Fibroblast of the conjunctiva (primary cell): ENCODE results near the gene SGPP1.
"Not testable (repeated sequence)": the region's sequence is repeated elsewhere in the genome, so short reads cannot be mapped to it uniquely, and the experiment has no call there.

Experiments used
- DNase-seq: peaks from one replicate; pipeline ENCODE4 v3.0.0-alpha.2; 2010; ENCODE audit warnings: low read depth

Gene SGPP1, protein sequence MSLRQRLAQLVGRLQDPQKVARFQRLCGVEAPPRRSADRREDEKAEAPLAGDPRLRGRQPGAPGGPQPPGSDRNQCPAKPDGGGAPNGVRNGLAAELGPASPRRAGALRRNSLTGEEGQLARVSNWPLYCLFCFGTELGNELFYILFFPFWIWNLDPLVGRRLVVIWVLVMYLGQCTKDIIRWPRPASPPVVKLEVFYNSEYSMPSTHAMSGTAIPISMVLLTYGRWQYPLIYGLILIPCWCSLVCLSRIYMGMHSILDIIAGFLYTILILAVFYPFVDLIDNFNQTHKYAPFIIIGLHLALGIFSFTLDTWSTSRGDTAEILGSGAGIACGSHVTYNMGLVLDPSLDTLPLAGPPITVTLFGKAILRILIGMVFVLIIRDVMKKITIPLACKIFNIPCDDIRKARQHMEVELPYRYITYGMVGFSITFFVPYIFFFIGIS

GRCh38 chr14:63727736-63728728 lies at the start of gene SGPP1:
TSS of gene SGPP1 (minus strand) at chr14:63728065. CDS start at chr14:63727944, 121 bp downstream.
- DNase-seq, result peak; percentile 36

DNA sequence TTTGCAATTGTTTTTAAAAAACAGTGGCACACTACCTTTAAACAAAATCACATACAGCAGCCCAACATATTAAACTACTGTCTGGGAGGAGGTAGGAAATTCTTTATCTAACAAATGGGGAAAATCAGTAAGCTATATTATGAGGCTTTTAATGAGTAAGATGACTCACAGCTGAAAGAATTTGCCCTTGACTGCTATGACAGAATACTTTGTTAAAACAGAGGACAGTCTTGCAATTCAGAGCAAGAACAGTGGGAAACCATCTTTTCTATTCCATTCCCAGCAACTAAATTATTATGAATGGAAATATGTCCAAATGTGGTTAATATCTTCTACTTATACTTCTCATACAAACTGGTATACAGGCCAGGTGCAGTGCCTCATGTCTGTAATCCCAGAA lies 49.2 kb upstream of the SGPP1 start:
- DNase-seq, result peak; percentile 14

DNA sequence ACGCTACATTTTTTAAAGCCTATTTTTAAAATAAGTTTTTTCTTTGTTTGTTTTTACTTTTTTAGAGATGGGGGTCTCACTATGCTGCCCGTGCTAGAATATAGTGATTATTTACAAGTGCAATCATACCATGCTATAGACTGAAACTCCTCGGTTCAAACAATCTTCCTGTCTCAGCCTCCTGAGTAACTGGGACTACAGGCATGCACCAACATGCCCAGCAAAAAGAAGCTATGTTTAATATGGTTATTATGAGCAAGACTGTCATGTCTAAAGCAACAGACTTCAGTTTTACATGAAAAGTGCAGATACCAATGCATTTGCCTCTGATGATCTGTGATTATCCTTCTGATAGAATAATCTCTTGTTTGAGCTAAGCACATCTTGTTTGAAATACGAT lies 45.6 kb upstream of the SGPP1 start:
- DNase-seq, result no peak

DNA sequence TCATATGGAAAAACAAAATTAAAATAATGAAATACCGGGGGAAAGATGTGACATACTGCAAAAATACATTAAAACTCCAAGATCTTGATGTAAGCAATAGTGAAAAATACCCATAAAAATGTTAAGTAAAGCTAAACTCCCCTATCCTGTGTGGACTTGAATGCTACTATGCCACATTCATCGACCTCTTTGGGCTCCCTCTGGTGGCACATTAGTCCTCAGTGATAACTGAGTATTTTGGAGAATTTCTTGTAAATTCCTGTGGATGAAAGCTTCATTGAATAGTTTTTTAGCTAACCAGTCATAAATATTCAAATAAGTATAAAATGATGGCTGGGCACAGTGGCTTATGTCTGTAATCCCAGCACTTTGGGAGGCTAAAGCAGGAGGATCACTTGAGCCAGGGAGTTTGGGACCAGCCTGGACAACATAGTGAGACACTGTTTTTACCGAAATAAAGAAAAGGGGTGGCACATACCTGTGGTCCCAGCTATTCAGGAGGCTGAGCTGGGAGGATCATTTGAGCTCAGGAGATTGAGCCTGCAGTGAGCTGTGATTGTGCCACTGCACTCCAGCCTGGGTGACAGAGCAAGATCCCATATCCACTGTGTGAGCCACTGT lies 42.4 kb upstream of the SGPP1 start:
- peak; percentile 36 for DNase-seq

- no peak for DNase-seq
Measured at GRCh38 chr14:63766611-63767010, 38.7 kb upstream of the SGPP1 start.

GRCh38 chr14:63764620-63765139 lies 36.8 kb upstream of the SGPP1 start:
- DNase-seq, result no peak

DNA sequence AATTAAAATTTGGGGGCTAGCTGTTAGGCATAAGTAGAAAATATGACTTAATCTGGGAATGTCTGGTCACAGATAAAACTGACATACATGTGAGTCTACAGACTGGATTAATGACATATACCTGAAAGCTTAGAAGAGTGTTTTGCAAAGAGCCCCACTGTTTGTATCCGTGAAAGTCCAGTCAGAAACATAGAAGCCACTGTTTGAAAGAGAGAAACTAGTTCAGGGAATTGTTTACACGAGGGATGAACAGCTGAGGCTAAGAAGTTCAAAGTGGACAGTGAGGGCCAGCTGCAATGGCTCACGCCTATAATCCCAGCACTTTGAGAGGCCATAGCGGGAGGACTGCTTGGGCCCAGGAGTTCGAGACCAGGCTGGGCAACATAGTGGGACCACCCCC lies 36.2 kb upstream of the SGPP1 start:
- DNase-seq, result no peak

DNA sequence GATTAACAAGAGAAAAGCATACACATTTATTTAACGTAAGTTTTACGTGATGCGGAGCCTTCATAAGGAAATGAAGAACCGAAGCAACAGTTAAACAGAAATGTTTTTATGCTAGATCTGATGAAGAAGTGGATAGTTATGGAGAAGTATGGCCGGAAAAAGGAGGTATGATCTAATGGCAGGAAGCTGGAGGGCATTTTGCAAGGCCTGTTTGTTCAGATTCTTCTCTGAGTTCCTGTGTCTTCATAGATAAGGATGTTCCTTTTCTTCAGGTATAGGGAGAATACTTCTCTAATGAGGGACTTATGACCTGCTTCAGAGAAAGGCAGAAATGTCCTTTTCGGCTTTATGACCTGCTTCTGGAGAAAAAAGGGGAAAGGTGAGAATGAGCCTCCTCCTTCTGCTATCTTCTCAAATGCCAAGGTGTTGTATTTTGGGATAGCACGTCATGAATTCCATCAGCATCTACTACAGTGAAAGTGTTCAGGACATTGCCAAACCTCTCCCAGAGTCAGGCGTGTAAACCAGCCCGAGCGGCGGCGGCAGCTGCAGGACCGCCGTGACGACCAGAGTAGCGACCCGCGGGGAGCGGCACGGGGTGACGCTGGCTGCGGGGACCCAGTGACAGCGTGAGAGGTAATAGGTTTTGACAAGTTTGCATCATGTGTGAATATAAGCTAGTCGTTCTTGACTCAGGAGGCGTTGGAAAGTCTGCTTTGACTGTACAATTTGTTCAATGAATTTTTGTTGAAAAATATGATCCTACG lies 33.7 kb upstream of the SGPP1 start:
- no peak for DNase-seq

GRCh38 chr14:63760014-63760413 lies 32.1 kb upstream of the SGPP1 start:
- no peak for DNase-seq

DNA sequence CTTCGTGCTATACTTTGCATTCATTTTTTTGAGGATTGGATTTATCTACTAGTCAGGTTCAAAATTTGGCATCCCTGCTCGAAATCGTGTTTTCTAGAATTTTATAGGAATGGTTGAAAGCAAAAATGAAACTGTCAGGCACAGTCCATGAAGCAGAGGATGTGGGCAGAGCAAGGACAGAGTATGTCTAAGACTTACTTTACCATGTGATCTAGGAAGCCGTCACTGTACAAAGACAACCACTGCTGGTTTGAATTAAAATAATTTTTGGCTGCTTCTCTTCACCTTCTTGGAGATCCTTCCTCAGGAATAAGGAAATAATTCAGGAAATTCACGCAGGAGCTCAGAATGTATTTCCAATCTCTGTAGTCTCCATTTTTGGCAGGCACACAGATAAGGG lies 31.6 kb upstream of the SGPP1 start:
- DNase-seq, result no peak

- no peak for DNase-seq
Measured at GRCh38 chr14:63757211-63757610, 29.3 kb upstream of the SGPP1 start.

- no peak for DNase-seq
Measured at GRCh38 chr14:63752449-63753169, 24.7 kb upstream of the SGPP1 start.

DNA sequence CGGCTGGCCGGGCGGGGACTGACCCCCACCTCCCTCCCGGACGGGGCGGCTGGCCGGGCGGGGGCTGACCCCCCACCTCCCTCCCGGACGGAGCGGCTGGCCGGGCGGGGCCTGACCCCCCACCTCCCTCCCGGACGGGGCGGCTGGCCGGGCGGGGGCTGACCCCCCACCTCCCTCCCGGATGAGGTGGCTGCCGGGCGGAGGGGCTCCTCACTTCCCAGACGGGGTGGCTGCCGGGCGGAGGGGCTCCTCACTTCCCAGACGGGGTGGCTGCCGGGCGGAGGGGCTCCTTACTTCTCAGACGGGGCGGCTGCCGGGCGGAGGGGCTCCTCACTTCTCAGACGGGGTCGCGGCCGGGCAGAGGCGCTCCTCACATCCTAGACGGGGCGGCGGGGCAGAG lies 23.2 kb upstream of the SGPP1 start:
- DNase-seq, result not testable (repeated sequence)

DNA sequence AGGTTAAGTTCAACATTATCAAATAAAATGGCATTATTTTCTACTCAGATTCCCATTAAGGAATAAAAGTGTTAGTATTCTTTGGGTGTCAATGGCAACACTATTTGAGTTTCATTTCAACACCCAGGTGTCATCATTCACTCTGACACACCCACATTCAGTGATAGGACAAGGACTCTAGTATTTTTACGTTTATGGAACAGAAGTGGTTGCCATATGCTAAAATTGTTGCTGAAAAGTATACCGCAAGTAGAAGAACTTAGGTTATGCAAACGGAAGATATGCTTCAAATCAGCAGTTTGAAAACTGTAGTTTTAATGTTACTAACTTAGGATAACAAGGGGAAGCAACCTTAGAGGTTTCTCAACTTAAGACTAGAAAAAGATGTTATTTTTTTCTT lies 20.0 kb upstream of the SGPP1 start:
- no peak for DNase-seq

- no peak for DNase-seq
Measured at GRCh38 chr14:63745858-63746425, 18.1 kb upstream of the SGPP1 start.

- no peak for DNase-seq
Measured at GRCh38 chr14:63745272-63745671, 17.4 kb upstream of the SGPP1 start.

GRCh38 chr14:63737582-63738006 lies 9.7 kb upstream of the SGPP1 start:
- DNase-seq, result no peak

DNA sequence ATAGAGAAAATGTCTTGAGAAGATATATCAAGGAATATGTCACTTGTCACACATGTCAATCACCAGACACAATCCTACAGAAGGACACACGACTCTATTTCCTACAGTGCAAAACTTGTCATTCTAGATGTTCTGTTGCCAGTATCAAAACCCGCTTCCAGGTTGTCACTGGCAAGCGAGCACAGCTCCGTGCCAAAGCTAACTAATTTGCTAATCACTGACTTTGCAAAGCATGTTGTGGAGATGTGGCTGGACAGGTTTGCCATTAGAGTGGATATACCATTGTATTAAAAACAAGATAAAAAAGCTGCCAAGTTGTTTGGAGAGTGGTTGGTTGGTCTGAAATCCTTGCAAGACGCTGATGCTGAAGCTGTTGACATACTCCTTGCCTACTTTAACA lies 7.9 kb upstream of the SGPP1 start:
- DNase-seq, result no peak

DNA sequence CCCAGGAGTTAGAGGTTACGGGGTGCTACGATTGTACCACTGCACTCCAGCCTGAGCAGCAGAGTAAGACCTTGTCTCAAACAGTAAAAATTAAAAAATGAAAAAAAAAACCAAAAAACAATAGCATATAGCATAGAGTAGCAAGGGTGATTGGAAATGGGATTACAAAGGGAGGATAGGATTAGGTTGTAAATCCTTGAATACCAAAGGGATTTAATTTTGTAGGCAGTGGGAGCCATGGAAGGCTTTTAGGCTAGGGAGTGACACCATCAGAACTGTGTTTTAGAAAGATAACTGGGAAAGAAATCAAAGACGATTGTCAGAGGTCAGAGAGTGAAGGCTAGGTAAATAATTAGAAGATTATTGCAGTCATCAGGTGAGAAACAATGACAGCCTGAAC lies 2.8 kb upstream of the SGPP1 start:
- no peak for DNase-seq

DNA sequence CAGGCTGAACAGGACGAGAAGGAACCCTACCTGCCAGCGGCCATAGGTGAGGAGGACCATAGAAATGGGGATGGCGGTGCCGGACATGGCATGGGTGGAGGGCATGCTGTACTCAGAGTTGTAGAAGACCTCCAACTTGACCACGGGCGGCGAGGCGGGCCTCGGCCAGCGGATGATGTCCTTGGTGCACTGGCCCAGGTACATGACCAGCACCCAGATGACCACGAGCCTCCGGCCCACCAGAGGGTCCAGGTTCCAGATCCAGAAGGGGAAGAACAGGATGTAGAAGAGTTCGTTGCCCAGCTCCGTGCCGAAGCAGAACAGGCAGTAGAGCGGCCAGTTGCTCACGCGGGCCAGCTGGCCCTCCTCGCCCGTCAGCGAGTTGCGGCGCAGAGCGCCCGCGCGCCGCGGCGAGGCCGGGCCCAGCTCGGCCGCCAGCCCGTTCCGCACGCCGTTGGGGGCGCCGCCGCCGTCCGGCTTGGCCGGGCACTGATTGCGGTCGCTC lies 582 bp downstream of the SGPP1 start:
- DNase-seq, result no peak
